Sigmoid colon (tissue), 7 donors: ENCODE data around the gene PRKCB. TPM values are rescaled to one million over a fixed set of nuclear protein-coding genes. Genes with fewer than 3 reads are reported as not detected.

Experiments
- DNase-seq: peaks from one replicate; pipeline ENCODE4 v3.0.0-alpha.2; 2019
- H3K27ac ChIP-seq, 4 donors: fragments of 200-600 bp; sonication (generic); one replicate each; pipeline ENCODE4 v1.5.1; 2016 to 2019; ENCODE audit warnings: mild to moderate bottlenecking in 1 of 4
- H3K27me3 ChIP-seq, 3 donors: fragments of 200-600 bp; sonication (generic); one replicate each; pipeline ENCODE4 v1.5.1; 2019; ENCODE audit warnings: mild to moderate bottlenecking in 1 of 3
- H3K36me3 ChIP-seq, 4 donors: fragments of 200-600 bp; sonication (generic); one replicate each; pipeline ENCODE4 v1.5.1; 2016 to 2019
- H3K4me1 ChIP-seq, 4 donors: fragments of 200-600 bp; sonication (generic); one replicate each; pipeline ENCODE4 v1.5.1; 2017 to 2019
- H3K4me3 ChIP-seq, 4 donors: fragments of 200-600 bp; sonication (generic); one replicate each; pipeline ENCODE4 v1.5.1; 2017 to 2019; ENCODE audit warnings: mild to moderate bottlenecking in 2 of 4, moderate library complexity in 1 of 4
- H3K9me3 ChIP-seq, 4 donors: fragments of 200-600 bp in 3 of 4; sonication (generic) in 3 of 4; one replicate each; pipeline versions ENCODE4 v1.5.1 to v1.6.1; 2013 to 2019
- EP300 ChIP-seq, 4 donors: sonication (generic); formaldehyde crosslinking; IDR thresholded peaks; one replicate each; pipeline ENCODE4 v1.6.1; 2017; ENCODE audit warnings: antibody characterized with exemption in 4 of 4
- POLR2A ChIP-seq, 2 donors: fragments of 450-650 bp; IDR thresholded peaks; one replicate each; pipeline ENCODE4 v1.6.1; 2016; ENCODE audit warnings: antibody characterized with exemption in 2 of 2, mild to moderate bottlenecking in 2 of 2, moderate library complexity in 2 of 2
- POLR2AphosphoS5 ChIP-seq, 4 donors: sonication (generic); formaldehyde crosslinking; IDR thresholded peaks; one replicate each; pipeline ENCODE4 v1.6.1; 2017; ENCODE audit warnings: antibody characterized with exemption in 4 of 4
- WGBS, 2 donors: extraction: QIAGEN DNeasy Blood & Tissue Kit; methylation state at CpG; one replicate each; pipeline ENCODE4 v1.1.7; 2013; 5-methylcytosine and 5-hydroxymethylcytosine counted together
- intact Hi-C: fragments of 100-400 bp; cut with DNase I; formaldehyde crosslinking; loops from one replicate; pipeline ENCODE4 v1.15.1; 2023
- polyA plus RNA-seq, 3 donors: library from polyadenylated mRNA; stranded (reverse); fragments of 200-250 nt; gene quantifications; one replicate each; pipeline ENCODE4 v1.2.3, GENCODE V29; 2013
- total RNA-seq, 4 donors: library from RNA; depleted of rRNA; stranded (reverse); fragments of >200 nt; gene quantifications; one replicate each; pipeline ENCODE4 v1.1.0, GENCODE V29; 2016
- TF ChIP-seq, protein P1 (sequence below), 4 experiments: fragments of 450-650 bp in 3 of 4; fragments of 200-600 bp in 1 of 4; IDR thresholded peaks; one replicate each; pipeline ENCODE4 v1.5.1; 2016 to 2019; ENCODE audit warnings: antibody characterized with exemption in 4 of 4, mild to moderate bottlenecking in 3 of 4, moderate library complexity in 2 of 4
- donor health status: healthy with polysubstance abuse.
- donor health status: Bipolar disorder and iron deficiency.
- donor health status: healthy.

PRKCB gene
- total and polyA plus RNA-seq, 7 donors, result 3.0 to 43.8 (median 21.4) TPM

DNA sequence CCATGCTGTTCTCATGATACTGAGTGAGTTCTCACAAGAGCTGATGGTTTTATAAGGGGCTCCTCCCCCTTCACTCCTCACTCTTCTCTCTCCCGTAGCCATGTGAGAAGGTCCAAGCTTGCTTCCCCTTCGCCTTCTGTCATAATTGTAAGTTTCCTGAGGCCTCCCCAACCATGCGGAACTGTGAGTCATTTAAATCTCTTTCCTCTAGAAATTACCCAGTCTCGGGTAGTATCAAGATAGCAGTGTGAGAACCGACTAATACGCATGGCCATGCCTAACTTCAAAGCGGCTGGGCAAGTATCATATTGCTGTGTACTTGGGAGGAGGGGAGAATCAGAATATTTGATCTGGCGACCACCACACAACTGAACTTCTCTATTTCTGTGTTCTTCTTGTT lies 88.3 kb downstream of the PRKCB start:
- 57 to 79% methylated on average over 8 of the region's 8 CpGs for WGBS, 2 donors
- DNase-seq, result no peak
- H3K36me3 ChIP-seq, result no peaks in the 10 kb centered on the region
- intact Hi-C loops, result no loop called here
- peaks cover 0 to 4% (median 0%) of the 10 kb centered on the region in 4 donors for H3K4me1 ChIP-seq
- TF ChIP-seq POLR2A (IDR thresholded peaks at IDR 0.05) (no peak), POLR2AphosphoS5 (IDR thresholded peaks at IDR 0.05) (no peak), EP300 (IDR thresholded peaks at IDR 0.05) (no peak)
- TF ChIP-seq, protein P1, sequence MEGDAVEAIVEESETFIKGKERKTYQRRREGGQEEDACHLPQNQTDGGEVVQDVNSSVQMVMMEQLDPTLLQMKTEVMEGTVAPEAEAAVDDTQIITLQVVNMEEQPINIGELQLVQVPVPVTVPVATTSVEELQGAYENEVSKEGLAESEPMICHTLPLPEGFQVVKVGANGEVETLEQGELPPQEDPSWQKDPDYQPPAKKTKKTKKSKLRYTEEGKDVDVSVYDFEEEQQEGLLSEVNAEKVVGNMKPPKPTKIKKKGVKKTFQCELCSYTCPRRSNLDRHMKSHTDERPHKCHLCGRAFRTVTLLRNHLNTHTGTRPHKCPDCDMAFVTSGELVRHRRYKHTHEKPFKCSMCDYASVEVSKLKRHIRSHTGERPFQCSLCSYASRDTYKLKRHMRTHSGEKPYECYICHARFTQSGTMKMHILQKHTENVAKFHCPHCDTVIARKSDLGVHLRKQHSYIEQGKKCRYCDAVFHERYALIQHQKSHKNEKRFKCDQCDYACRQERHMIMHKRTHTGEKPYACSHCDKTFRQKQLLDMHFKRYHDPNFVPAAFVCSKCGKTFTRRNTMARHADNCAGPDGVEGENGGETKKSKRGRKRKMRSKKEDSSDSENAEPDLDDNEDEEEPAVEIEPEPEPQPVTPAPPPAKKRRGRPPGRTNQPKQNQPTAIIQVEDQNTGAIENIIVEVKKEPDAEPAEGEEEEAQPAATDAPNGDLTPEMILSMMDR (IDR thresholded peaks at IDR 0.05), result no peak
- H3K27ac ChIP-seq, result no peak overlapping the region
- no peaks in the 10 kb centered on the region for H3K27me3 ChIP-seq
- no peaks in the 10 kb centered on the region for H3K9me3 ChIP-seq
- H3K4me3 ChIP-seq, result no peak overlapping the region

DNA sequence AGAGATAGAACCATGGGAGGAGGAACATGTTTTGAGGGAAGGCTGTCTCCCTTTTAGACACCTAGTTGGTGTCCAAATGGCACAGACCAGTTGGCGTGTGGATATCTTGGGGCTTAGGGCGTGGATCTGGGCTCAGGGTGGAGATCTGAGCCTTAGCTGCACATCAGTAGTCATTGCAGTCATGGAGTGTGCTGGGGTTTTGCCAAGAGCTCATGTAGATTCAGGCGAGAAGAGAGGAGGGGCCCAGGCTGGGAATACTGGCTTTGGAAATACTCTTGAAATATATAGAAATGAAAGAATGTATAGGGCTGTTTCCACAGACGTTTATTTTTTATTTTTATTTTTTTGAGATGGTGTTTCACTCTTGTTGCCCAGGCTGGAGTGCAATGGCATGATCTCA lies 92.0 kb downstream of the PRKCB start:
- H3K27ac ChIP-seq, result no peak overlapping the region

DNA sequence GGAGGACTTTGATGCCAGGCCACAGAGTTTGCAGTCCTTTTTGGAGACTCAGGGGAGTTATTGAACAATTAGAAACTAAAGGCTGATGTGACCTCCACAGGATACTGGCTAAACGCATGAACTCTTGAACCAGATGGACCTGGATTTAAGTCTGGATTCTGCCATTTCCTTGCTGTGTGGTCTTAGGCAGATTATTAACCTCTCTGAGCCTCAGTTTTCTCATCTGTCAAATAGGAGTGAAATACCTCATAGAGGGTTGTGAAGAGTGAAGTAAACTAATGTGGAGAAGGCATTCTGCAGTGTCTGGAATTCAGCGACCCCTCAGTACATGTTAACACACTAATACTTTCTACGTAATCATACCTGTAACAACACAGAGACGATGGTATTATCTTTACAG lies 93.5 kb downstream of the PRKCB start:
- H3K36me3 ChIP-seq, result no peaks in the 10 kb centered on the region
- intact Hi-C loops, result no loop called here
- WGBS, 2 donors, result 91 to 96% methylated on average over 4 of the region's 4 CpGs
- DNase-seq, result no peak
- no peaks in the 10 kb centered on the region for H3K9me3 ChIP-seq
- H3K4me1 ChIP-seq, result peaks cover 0 to 4% (median 0%) of the 10 kb centered on the region in 4 donors
- TF ChIP-seq EP300 (IDR thresholded peaks at IDR 0.05) (no peak), POLR2A (IDR thresholded peaks at IDR 0.05) (no peak), POLR2AphosphoS5 (IDR thresholded peaks at IDR 0.05) (no peak)
- TF ChIP-seq, protein P1 (IDR thresholded peaks at IDR 0.05), result no peak
- no peak overlapping the region for H3K4me3 ChIP-seq
- H3K27me3 ChIP-seq, result no peaks in the 10 kb centered on the region
- H3K27ac ChIP-seq, result no peak overlapping the region

More for the DNA sequence above, 92.0 kb downstream of the PRKCB start:
- intact Hi-C loops, result no loop called here
- Histone ChIP-seq H3K4me3 (no peak overlapping the region), H3K9me3 (no peaks in the 10 kb centered on the region), H3K27me3 (no peaks in the 10 kb centered on the region), H3K4me1 (peaks cover 0 to 4% (median 0%) of the 10 kb centered on the region in 4 donors), H3K36me3 (no peaks in the 10 kb centered on the region)
- no peak for DNase-seq
- TF ChIP-seq EP300 (IDR thresholded peaks at IDR 0.05) (no peak), POLR2AphosphoS5 (IDR thresholded peaks at IDR 0.05) (no peak), POLR2A (IDR thresholded peaks at IDR 0.05) (no peak)
- TF ChIP-seq, protein P1 (IDR thresholded peaks at IDR 0.05), result no peak
- 29 to 73% methylated on average over 4 of the region's 4 CpGs for WGBS, 2 donors

DNA sequence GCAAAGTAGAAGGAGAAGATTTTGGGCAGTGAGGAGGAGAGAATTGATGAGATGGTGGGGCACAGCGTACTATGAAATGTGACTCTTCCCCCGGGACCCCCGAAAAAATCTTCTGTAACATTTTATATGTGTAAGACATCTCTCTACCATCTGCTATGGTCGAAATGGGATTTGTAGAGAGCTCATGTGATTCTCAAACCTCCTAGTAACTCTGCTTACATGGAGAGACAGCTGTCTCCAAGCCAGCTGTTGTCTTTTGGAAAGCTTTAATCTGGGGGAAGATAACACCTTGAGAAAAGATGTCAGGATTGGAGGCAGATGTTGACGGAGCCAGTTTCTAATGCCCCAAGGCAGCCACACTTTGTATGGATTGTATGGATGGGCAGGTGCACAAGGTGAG lies 94.1 kb downstream of the PRKCB start:
- peaks cover 0 to 4% (median 0%) of the 10 kb centered on the region in 4 donors for H3K4me1 ChIP-seq
- no peaks in the 10 kb centered on the region for H3K36me3 ChIP-seq
- H3K4me3 ChIP-seq, result no peak overlapping the region
- no peak for DNase-seq
- H3K27me3 ChIP-seq, result no peaks in the 10 kb centered on the region
- no peaks in the 10 kb centered on the region for H3K9me3 ChIP-seq
- intact Hi-C loops, result no loop called here
- TF ChIP-seq, protein P1 (IDR thresholded peaks at IDR 0.05), result no peak
- TF ChIP-seq EP300 (IDR thresholded peaks at IDR 0.05) (no peak), POLR2AphosphoS5 (IDR thresholded peaks at IDR 0.05) (no peak), POLR2A (IDR thresholded peaks at IDR 0.05) (no peak)
- H3K27ac ChIP-seq, result no peak overlapping the region
- WGBS, 2 donors, result 88 to 89% methylated on average over 5 of the region's 5 CpGs

DNA sequence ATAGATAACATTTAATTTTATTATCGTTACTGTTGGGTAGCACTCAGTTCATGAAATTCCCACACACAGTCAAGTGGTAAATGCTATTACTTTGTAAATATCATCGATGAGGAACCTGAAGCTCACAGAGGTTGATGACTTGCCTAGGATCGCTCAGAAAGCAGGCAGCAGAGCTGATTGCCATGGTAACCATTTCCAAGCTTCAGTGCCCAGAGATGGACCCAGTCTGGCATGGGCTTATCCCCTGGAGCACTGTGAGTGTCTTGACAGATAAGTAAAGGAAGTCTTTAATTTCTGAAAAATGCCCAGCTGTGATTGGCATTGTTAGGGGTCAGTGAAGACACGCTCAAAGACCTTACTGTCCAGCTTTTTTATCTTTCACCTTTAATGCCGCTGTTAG lies 95.0 kb downstream of the PRKCB start:
- Histone ChIP-seq H3K9me3 (no peaks in the 10 kb centered on the region), H3K4me1 (peaks cover 0 to 4% (median 0%) of the 10 kb centered on the region in 4 donors), H3K27me3 (no peaks in the 10 kb centered on the region), H3K36me3 (no peaks in the 10 kb centered on the region), H3K27ac (no peak overlapping the region), H3K4me3 (no peak overlapping the region)
- WGBS, 2 donors, result 88 to 91% methylated on average over 5 of the region's 5 CpGs
- intact Hi-C loops, result no loop called here
- TF ChIP-seq EP300 (IDR thresholded peaks at IDR 0.05), result no peak
- no peak for DNase-seq
